Muscle layer of colon (tissue), 2 donors: ENCODE results near the gene ZNF765.
"Not testable (repeated sequence)": the region's sequence is repeated elsewhere in the genome, so short reads cannot be mapped to it uniquely, and the experiment has no call there.

Experiments used
- H3K27ac ChIP-seq: one replicate; pipeline ENCODE4 v1.7.0; 2013; ENCODE audit warnings: low read depth, mild to moderate bottlenecking, low read length, moderate library complexity
- H3K27me3 ChIP-seq, 2 donors: one replicate each; pipeline ENCODE4 v1.7.0; 2013; ENCODE audit warnings: low read length in 2 of 2, mild to moderate bottlenecking in 2 of 2; ENCODE audit not compliant: insufficient read depth in 2 of 2, control insufficient read depth in 1 of 2
- H3K36me3 ChIP-seq: one replicate; pipeline ENCODE4 v1.7.0; 2013; ENCODE audit warnings: mild to moderate bottlenecking, low read length; ENCODE audit not compliant: insufficient read depth
- H3K4me1 ChIP-seq: one replicate; pipeline ENCODE4 v1.7.0; 2013; ENCODE audit warnings: mild to moderate bottlenecking, low read length; ENCODE audit not compliant: insufficient read depth
- H3K4me3 ChIP-seq, 2 donors: one replicate each; pipeline ENCODE4 v1.7.0; 2013; ENCODE audit warnings: low read length in 2 of 2, low read depth in 1 of 2, mild to moderate bottlenecking in 1 of 2, moderate library complexity in 1 of 2
- H3K9ac ChIP-seq: one replicate; pipeline ENCODE4 v1.7.0; 2013; ENCODE audit warnings: low read length
- H3K9me3 ChIP-seq: one replicate; pipeline ENCODE4 v1.7.0; 2013; ENCODE audit warnings: mild to moderate bottlenecking, low read length
- donor health status: abdominal sarcoma.
- donor health status: Adenocarcinoma of cecum.

The ZNF765 gene

DNA sequence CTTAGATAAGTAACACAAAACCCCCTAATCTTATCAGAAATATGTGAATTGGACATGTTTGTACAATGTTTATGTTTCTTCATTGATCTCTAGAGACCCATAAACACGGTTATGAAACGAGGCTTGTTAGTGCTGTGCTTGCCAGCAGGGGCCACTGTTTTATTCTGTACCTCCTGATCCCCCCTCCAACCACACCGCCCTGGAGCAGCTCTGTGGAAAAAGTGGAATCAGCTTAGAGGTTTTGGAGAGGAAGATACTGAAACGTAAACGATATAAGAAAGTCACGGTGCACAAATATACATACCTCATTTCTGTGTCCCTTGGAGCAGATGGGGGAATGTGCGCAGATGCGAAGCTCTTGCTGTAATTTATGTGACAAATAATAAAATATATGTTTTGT, 28.7 kb downstream of the ZNF765 start:
- not testable (repeated sequence) for H3K27me3 ChIP-seq, H3K9ac ChIP-seq, H3K4me3 ChIP-seq, H3K27ac ChIP-seq, H3K36me3 ChIP-seq, H3K4me1 ChIP-seq, H3K9me3 ChIP-seq

DNA sequence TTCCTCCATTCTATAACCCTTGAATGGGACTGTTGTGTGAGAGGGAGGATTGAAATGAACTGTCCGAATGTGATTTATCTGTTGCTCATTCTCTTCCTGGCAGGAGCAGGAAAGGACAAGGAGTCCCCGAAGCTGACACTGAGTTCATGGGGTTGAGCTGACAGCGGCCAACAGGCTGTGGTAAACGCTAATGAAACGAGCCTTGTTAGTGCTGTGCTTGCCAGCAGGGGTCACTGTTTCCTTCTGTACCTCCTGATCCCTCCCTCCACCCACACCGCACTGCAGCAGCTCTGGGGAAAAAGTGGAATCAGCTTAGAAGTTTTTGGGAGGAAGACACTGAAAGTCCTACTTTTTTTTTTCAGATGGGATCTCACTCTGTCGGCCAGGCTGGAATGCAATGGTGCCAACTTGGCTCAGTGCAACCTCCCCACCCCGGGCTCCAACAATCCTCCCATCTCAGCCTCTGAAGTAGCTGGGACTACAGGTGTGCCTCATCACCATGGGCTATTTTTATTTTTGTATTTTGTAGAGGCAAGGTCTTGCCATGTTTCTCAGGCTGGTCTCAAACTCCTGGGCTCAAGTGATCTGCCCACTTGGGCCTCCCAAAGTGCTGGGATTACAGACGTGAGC, 30.1 kb downstream of the ZNF765 start:
- H3K27me3 ChIP-seq: no peaks in the 10 kb centered on the region
- H3K9ac ChIP-seq: no peak overlapping the region
- no peaks in the 10 kb centered on the region for H3K9me3 ChIP-seq
- H3K27ac ChIP-seq: no peak overlapping the region
- H3K36me3 ChIP-seq: no peaks in the 10 kb centered on the region
- no peak overlapping the region for H3K4me3 ChIP-seq
- H3K4me1 ChIP-seq: no peaks in the 10 kb centered on the region

DNA sequence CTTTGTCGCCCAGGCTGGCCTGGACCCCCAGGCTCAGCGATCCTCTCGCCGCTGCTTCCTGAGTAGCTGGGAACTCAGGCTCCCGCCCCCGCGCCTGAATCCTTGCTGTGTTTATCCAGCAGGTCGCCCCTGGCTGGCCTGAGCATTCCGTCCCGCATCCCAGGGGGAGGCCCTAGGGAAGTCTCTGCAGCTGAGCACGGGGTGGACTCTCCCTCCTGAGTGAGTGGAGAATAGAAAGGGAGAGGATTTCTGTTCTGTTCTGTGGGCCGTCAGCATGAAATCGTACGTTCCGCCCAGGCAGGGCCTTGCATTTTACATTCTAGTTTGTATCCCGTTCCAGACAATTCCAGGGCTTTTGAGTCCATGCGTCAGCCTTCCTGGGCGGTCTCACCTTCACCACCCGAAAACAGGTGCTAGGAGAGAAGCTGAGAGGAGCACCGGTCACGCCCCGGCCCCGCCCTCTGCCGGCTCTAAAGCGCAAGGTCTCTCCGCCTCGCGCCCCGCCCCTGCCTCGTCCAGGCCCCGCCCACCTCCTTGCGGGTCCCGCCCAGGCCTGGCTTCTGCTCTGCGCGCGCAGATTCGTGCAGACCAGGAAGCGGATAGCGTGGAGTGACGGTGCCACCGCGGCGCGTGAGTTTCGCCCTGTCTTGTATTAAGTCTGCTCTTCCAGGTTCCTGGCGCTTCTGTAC, 36.6 kb downstream of the ZNF765 start, which contains the start of gene ZNF761:
Gene ZNF761, plus strand, starts transcription at position 586 of the 689 bp plus-strand sequence. CDS start 15,285 bp downstream, outside the sequence.
- H3K9ac ChIP-seq: peak within 1 kb of the TSS; percentile 53
- H3K4me1 ChIP-seq: peaks cover 15% of the 10 kb centered on the region
- H3K9me3 ChIP-seq: no peaks in the 10 kb centered on the region
- H3K4me3 ChIP-seq: peak within 1 kb of the TSS; percentile 79 to 83
- H3K36me3 ChIP-seq: no peaks in the 10 kb centered on the region
- H3K27ac ChIP-seq: peak within 1 kb of the TSS; percentile 66
- no peaks in the 10 kb centered on the region for H3K27me3 ChIP-seq

GRCh38 chr19:53432088-53432661, 37.2 kb downstream of the ZNF765 start:
- no peaks in the 10 kb centered on the region for H3K27me3 ChIP-seq
- no peaks in the 10 kb centered on the region for H3K9me3 ChIP-seq
- no peaks in the 10 kb centered on the region for H3K36me3 ChIP-seq
- H3K4me3 ChIP-seq: peak overlapping the region; percentile 79 to 83
- peak overlapping the region; percentile 66 for H3K27ac ChIP-seq
- H3K4me1 ChIP-seq: peaks cover 15% of the 10 kb centered on the region
- H3K9ac ChIP-seq: peak overlapping the region; percentile 53

DNA sequence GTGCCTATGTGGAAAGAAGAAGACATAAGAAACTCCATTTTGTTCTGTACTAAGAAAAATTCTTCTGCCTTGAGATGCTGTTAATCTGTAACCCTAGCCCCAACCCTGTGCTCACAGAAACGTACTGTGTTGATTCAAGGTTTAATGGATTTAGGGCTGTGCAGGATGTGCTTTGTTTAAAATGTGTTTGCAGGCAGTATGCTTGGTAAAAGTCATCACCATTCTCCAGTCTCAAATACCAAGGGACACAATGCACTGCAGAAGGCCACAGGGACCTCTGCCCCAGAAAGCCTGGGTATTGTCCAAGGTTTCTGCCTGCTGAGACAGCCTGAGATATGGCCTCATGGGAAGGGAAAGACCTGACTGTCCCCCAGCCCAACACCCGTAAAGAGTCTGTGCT, 48.9 kb downstream of the ZNF765 start:
- H3K27ac ChIP-seq, H3K36me3 ChIP-seq, H3K27me3 ChIP-seq, H3K4me3 ChIP-seq, H3K4me1 ChIP-seq, H3K9me3 ChIP-seq, H3K9ac ChIP-seq: not testable (repeated sequence)

GRCh38 chr19:53447196-53447595, 52.2 kb downstream of the ZNF765 start:
- H3K9ac ChIP-seq, H3K27me3 ChIP-seq, H3K9me3 ChIP-seq, H3K27ac ChIP-seq, H3K4me3 ChIP-seq, H3K4me1 ChIP-seq: not testable (repeated sequence)
- H3K36me3 ChIP-seq: peaks cover 16% of the 10 kb centered on the region

DNA sequence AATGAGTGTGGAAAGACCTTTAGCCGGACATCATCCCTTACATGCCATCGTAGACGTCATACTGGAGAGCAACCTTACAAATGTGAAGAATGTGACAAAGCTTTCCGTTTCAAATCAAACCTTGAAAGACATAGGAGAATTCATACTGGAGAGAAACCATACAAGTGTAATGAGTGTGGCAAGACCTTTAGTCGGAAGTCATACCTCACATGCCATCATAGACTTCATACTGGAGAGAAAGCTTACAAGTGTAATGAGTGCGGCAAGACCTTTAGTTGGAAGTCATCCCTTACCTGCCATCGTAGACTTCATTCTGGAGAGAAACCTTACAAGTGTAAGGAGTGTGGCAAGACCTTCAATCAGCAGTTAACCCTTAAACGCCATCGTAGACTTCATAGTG, 60.9 kb downstream of the ZNF765 start:
- no peak overlapping the region for H3K9ac ChIP-seq
- H3K4me1 ChIP-seq: no peaks in the 10 kb centered on the region
- peaks cover 39% of the 10 kb centered on the region for H3K36me3 ChIP-seq
- no peaks in the 10 kb centered on the region for H3K9me3 ChIP-seq
- H3K27ac ChIP-seq: no peak overlapping the region
- H3K27me3 ChIP-seq: no peaks in the 10 kb centered on the region
- H3K4me3 ChIP-seq: no peak overlapping the region

GRCh38 chr19:53460131-53460721, 65.3 kb downstream of the ZNF765 start:
- not testable (repeated sequence) for H3K36me3 ChIP-seq, H3K9ac ChIP-seq, H3K27ac ChIP-seq, H3K4me3 ChIP-seq, H3K9me3 ChIP-seq, H3K4me1 ChIP-seq
- peaks cover 0 to 11% of the 10 kb centered on the region in 2 donors for H3K27me3 ChIP-seq

- Histone ChIP-seq H3K27ac (no peak overlapping the region), H3K9ac (no peak overlapping the region), H3K9me3 (no peaks in the 10 kb centered on the region), H3K4me1 (no peaks in the 10 kb centered on the region), H3K36me3 (no peaks in the 10 kb centered on the region), H3K4me3 (no peak overlapping the region), H3K27me3 (peaks cover 0 to 11% of the 10 kb centered on the region in 2 donors)
These were observed 66.9 kb downstream of the ZNF765 start for GRCh38 chr19:53461866-53462265.

DNA sequence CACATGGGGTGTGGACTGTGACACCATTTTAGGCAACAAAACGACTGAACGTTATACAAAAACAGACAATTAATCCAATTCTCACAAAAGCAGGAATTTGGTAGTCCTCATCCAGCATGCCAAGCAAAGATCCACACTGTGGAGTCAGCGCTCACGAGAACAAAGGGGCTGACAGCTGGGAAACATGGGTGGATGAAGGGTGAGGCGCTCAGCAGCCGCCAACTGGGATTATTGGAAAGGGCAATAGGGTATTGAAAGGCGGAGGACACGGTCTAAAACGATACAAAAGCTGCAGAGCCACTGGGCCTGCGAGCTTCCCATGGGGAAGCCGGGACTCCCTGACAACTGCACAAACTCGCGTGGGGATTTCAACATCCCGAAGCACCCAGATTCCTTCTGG, 67.9 kb downstream of the ZNF765 start:
- no peaks in the 10 kb centered on the region for H3K36me3 ChIP-seq
- peaks cover 0 to 11% of the 10 kb centered on the region in 2 donors for H3K27me3 ChIP-seq
- H3K9ac ChIP-seq: no peak overlapping the region
- H3K27ac ChIP-seq: no peak overlapping the region
- H3K4me1 ChIP-seq: no peaks in the 10 kb centered on the region
- H3K4me3 ChIP-seq: peak overlapping the region in 1 of 2 donors; percentile 7
- H3K9me3 ChIP-seq: no peaks in the 10 kb centered on the region

GRCh38 chr19:53463263-53463662, 68.3 kb downstream of the ZNF765 start:
- H3K27me3 ChIP-seq: peaks cover 0 to 11% of the 10 kb centered on the region in 2 donors
- H3K9me3 ChIP-seq: no peaks in the 10 kb centered on the region
- no peak overlapping the region for H3K27ac ChIP-seq
- H3K4me1 ChIP-seq: no peaks in the 10 kb centered on the region
- no peaks in the 10 kb centered on the region for H3K36me3 ChIP-seq
- no peak overlapping the region for H3K4me3 ChIP-seq
- H3K9ac ChIP-seq: no peak overlapping the region
